Measurements from ENCODE around the gene KCNQ1OT1. TPM values are rescaled to one million over a fixed set of nuclear protein-coding genes. Genes with fewer than 3 reads are reported as not detected.

Gene KCNQ1OT1
- total and polyA plus RNA-seq, 2 of the 4 experiments (the other 2 are of a cell fraction), result 0.14 to 2.0 TPM

DNA sequence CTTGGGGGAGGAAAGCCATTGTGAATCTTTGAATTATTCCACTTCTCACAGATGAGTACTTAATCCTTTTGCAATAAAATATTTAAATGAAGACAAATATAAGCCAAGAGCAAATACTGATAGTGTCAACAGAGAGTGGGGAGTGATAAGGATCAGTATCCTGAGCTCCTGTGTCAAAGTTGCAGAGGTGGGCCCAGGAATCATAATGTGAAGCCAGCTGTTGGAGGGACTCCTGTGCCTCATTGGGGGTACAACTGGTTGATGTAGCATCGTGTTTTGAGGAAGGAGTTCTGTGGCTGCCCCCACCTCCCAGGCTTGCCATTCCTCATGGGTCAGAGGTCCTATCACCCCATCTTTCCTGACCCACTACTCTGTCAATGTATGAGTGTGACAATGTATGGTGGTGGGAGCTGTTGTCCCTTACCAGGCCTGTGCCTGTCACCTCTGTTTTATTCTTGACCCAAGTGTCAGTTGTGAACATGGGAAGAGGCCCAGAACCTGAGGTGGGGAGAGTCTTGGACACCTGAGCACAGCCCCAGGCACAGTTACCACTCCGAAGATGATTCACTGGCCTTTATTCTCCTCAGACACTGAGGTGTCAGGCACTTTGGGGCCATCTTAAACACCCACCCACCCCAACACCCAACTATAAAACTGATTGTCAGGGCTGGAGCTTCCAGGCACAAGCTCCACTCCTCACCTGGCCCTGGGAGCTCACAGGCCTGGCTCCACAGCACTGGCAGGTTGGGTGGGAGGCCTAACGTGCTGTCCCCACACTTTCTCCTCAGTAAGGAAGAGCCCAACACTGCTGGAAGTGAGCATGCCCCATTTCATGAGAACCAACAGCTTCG is 38.4 kb downstream of the KCNQ1OT1 start:
- ChIA-PET POLR2A (ENCODE audit: unreplicated experiment) (no interaction called here), CTCF (no interaction called here)
- no TSS peak for BruUV-seq (replicated peaks)
- dilution Hi-C loops (cut with HindIII; ENCODE audit: low sequenced_read_pairs, unreplicated experiment) (no loop called here), intact Hi-C loops (cut with micrococcal nuclease) (no loop called here), in situ Hi-C loops (cut with MboI; ENCODE audit: low sequenced_read_pairs) (no loop called here)
- Histone ChIP-seq H2AK9ac (replicated peaks; ENCODE audit: low read depth, low read length, poor library complexity) (no peak overlapping the region), H2BK15ac (ENCODE audit: low read depth, low read length) (no peak overlapping the region), H4K20me1 (ENCODE audit: insufficient read depth, low read length) (peaks cover 11% of the 10 kb centered on the region), H3K9ac (ENCODE audit: low read depth, low read length) (no peak overlapping the region), H2AFZ (replicated peaks; ENCODE audit: low read length, poor library complexity) (no peak overlapping the region), H3K4me3 (ENCODE audit: insufficient read depth, low read depth, low read length) (no peak overlapping the region), H3K9me1 (ENCODE audit: insufficient read depth, low read length) (no peaks in the 10 kb centered on the region), H3K4me1 (ENCODE audit: control insufficient read depth, insufficient read depth, low read length) (no peaks in the 10 kb centered on the region), H3K27ac (ENCODE audit: insufficient read depth, low read length) (no peak overlapping the region), H2BK120ac (ENCODE audit: low read depth, low read length) (no peak overlapping the region), H3K36me3 (ENCODE audit: control insufficient read depth, insufficient read depth, low read length) (peaks cover 10% of the 10 kb centered on the region; the same call in 1 of the 2 replicates), H2AK5ac (ENCODE audit: low read depth, low read length) (no peak overlapping the region), H2BK20ac (ENCODE audit: low read depth, low read length) (no peak overlapping the region), H3K18ac (ENCODE audit: low read depth, low read length) (no peak overlapping the region), H4K5ac (ENCODE audit: low read depth, low read length) (no peak overlapping the region), H3K4ac (ENCODE audit: low read depth, low read length) (no peak overlapping the region), H3K14ac (replicated peaks; ENCODE audit: low read depth, low read length) (no peak overlapping the region), H2BK5ac (ENCODE audit: low read depth, low read length, poor library complexity, severe bottlenecking) (no peak overlapping the region), H4K91ac (ENCODE audit: insufficient read depth, low read depth, low read length) (no peak overlapping the region), H3K27me3 (ENCODE audit: control insufficient read depth, insufficient read depth, low read length) (no peaks in the 10 kb centered on the region; the same call in 1 of the 2 replicates), H3K79me1 (ENCODE audit: low read depth in 1 of 2, low read length in 2 of 2) (0 out of 4 replicates have a peak, but pooled peaks cover 4 to 14% of the 10 kb centered on the region in 2 experiments), H3K23ac (ENCODE audit: low read depth, low read length) (no peak overlapping the region), H3K9me3 (ENCODE audit: control insufficient read depth, insufficient read depth, low read length) (peaks cover 47% of the 10 kb centered on the region), H4K8ac (ENCODE audit: low read depth in 2 of 2, low read length in 2 of 2) (no peak overlapping the region), H3K4me2 (ENCODE audit: low read depth, low read length) (no peak overlapping the region), H3K56ac (ENCODE audit: extremely low read depth, insufficient read depth, low read length) (no peak overlapping the region)
- WGBS, 2 experiments (ENCODE audit: extremely low coverage in 2 of 2, insufficient read length in 1 of 2), result no CpG with 5 or more reads among the region's 4 CpGs
- DNase-seq, result no peak
- no peak for ATAC-seq (ENCODE audit: low read depth)
- no peak for TF ChIP-seq RFX5 (IDR thresholded peaks at IDR 0.05; ENCODE audit: low read depth, low read length)
- TF ChIP-seq, protein P1, sequence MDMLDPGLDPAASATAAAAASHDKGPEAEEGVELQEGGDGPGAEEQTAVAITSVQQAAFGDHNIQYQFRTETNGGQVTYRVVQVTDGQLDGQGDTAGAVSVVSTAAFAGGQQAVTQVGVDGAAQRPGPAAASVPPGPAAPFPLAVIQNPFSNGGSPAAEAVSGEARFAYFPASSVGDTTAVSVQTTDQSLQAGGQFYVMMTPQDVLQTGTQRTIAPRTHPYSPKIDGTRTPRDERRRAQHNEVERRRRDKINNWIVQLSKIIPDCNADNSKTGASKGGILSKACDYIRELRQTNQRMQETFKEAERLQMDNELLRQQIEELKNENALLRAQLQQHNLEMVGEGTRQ (IDR thresholded peaks at IDR 0.05; ENCODE audit: low read depth, low read length), result no peak
- TF ChIP-seq, protein P2, sequence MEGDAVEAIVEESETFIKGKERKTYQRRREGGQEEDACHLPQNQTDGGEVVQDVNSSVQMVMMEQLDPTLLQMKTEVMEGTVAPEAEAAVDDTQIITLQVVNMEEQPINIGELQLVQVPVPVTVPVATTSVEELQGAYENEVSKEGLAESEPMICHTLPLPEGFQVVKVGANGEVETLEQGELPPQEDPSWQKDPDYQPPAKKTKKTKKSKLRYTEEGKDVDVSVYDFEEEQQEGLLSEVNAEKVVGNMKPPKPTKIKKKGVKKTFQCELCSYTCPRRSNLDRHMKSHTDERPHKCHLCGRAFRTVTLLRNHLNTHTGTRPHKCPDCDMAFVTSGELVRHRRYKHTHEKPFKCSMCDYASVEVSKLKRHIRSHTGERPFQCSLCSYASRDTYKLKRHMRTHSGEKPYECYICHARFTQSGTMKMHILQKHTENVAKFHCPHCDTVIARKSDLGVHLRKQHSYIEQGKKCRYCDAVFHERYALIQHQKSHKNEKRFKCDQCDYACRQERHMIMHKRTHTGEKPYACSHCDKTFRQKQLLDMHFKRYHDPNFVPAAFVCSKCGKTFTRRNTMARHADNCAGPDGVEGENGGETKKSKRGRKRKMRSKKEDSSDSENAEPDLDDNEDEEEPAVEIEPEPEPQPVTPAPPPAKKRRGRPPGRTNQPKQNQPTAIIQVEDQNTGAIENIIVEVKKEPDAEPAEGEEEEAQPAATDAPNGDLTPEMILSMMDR (conservative IDR thresholded peaks at IDR 0.05; ENCODE audit: low read depth, low read length), result no peak
- TF ChIP-seq MAFK (IDR thresholded peaks at IDR 0.05; ENCODE audit: low read depth, low read length), result no peak
- TF ChIP-seq, protein P3, sequence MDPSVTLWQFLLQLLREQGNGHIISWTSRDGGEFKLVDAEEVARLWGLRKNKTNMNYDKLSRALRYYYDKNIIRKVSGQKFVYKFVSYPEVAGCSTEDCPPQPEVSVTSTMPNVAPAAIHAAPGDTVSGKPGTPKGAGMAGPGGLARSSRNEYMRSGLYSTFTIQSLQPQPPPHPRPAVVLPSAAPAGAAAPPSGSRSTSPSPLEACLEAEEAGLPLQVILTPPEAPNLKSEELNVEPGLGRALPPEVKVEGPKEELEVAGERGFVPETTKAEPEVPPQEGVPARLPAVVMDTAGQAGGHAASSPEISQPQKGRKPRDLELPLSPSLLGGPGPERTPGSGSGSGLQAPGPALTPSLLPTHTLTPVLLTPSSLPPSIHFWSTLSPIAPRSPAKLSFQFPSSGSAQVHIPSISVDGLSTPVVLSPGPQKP (IDR thresholded peaks at IDR 0.05; ENCODE audit: borderline replicate concordance, low read depth, low read length), result no peak
- TF ChIP-seq CHD1 (IDR thresholded peaks at IDR 0.05; ENCODE audit: low read depth, low read length), result no peak
- TF ChIP-seq RAD21 (IDR thresholded peaks at IDR 0.05; ENCODE audit: low read length), result no peak
- TF ChIP-seq MAZ (IDR thresholded peaks at IDR 0.05; ENCODE audit: borderline replicate concordance, low read depth, low read length), result no peak
- TF ChIP-seq RCOR1 (IDR thresholded peaks at IDR 0.05; ENCODE audit: insufficient replicate concordance, low read length), result no peak
- no peak for TF ChIP-seq NFE2L2 (IDR thresholded peaks at IDR 0.05; ENCODE audit: low read depth, low read length)
- TF ChIP-seq MXI1 (IDR thresholded peaks at IDR 0.05; ENCODE audit: borderline replicate concordance, low read depth, low read length), result no peak
- no peak for TF ChIP-seq FOS (IDR thresholded peaks at IDR 0.05; ENCODE audit: low read depth, low read length)
- TF ChIP-seq BHLHE40 (IDR thresholded peaks at IDR 0.05; ENCODE audit: low read depth, low read length), result no peak
- TF ChIP-seq SMC3 (IDR thresholded peaks at IDR 0.05; ENCODE audit: low read depth, low read length), result no peak
- TF ChIP-seq POLR2A (IDR thresholded peaks at IDR 0.05; ENCODE audit: low read depth, low read length), result no peak
